HG03565 (cell line): ENCODE results near the gene RUSC1.

Source experiments
- ATAC-seq: cut with Tn5 transposase; IDR thresholded peaks from one replicate; pipeline ENCODE4 v1.9.1; 2021; ENCODE audit warnings: mild to moderate bottlenecking, moderate library complexity; ENCODE audit not compliant: unreplicated experiment

RUSC1 gene

GRCh38 chr1:155295183-155295941 lies 25.3 kb upstream of the RUSC1 start:
- ATAC-seq: no peak

GRCh38 chr1:155295942-155296267 lies 24.8 kb upstream of the RUSC1 start:
- no peak for ATAC-seq

- no peak for ATAC-seq
Measured at GRCh38 chr1:155296661-155297060, 24.0 kb upstream of the RUSC1 start.

- no peak for ATAC-seq
Measured at GRCh38 chr1:155297384-155297783, 23.3 kb upstream of the RUSC1 start.

GRCh38 chr1:155300024-155300423 lies 20.7 kb upstream of the RUSC1 start:
- ATAC-seq: no peak

- no peak for ATAC-seq
Measured at GRCh38 chr1:155300553-155301329, 20.0 kb upstream of the RUSC1 start.

GRCh38 chr1:155301342-155301841 lies 19.3 kb upstream of the RUSC1 start, which contains the start of gene PKLR:
PKLR (minus strand) TSS chr1:155301438; CDS start chr1:155301395, 43 bp downstream.
- no peak for ATAC-seq

GRCh38 chr1:155304558-155305063 lies 16.1 kb upstream of the RUSC1 start:
- no peak for ATAC-seq

- ATAC-seq: no peak
Measured at GRCh38 chr1:155305881-155306391, 14.8 kb upstream of the RUSC1 start.

GRCh38 chr1:155307247-155307740 lies 13.4 kb upstream of the RUSC1 start:
- no peak for ATAC-seq

- peak; percentile 93 for ATAC-seq
Measured at GRCh38 chr1:155308493-155309422, 11.9 kb upstream of the RUSC1 start, which contains the start of gene FDPS. FDPS (plus strand) TSS chr1:155308866; CDS start chr1:155309790, 924 bp downstream.

- no peak for ATAC-seq
Measured at GRCh38 chr1:155309423-155310021, 11.2 kb upstream of the RUSC1 start.

- no peak for ATAC-seq
Measured at GRCh38 chr1:155313261-155313660, 7.4 kb upstream of the RUSC1 start.

GRCh38 chr1:155316922-155317321 lies 3.8 kb upstream of the RUSC1 start:
- no peak for ATAC-seq

- ATAC-seq: no peak
Measured at GRCh38 chr1:155318082-155318481, 2.6 kb upstream of the RUSC1 start.

- ATAC-seq: no peak
Measured at GRCh38 chr1:155319536-155319935, 1.2 kb upstream of the RUSC1 start.

- no peak for ATAC-seq
Measured at GRCh38 chr1:155320252-155320651, 442 bp upstream of the RUSC1 start.

- no peak for ATAC-seq
Measured at GRCh38 chr1:155321639-155322503, 1.2 kb downstream of the RUSC1 start.

- ATAC-seq: no peak
Measured at GRCh38 chr1:155322571-155322952, 1.9 kb downstream of the RUSC1 start.
